ENCODE data around the gene SBK3.

GRCh38 chr19:55545443-55545842 lies at the start of gene SBK3:
- TF ChIP-seq POLR2A (IDR thresholded peaks at IDR 0.05; ENCODE audit: low read length) (no peak), GATA1 (IDR thresholded peaks at IDR 0.05; ENCODE audit: low read depth, low read length) (no peak)
